Fibroblast of lung (primary cell): Measurements from ENCODE around the gene JPH3. TPM values are rescaled to one million over a fixed set of nuclear protein-coding genes. Genes with fewer than 3 reads are reported as not detected.

ENCODE experiments used
- DNase-seq, 2 donors: peaks; one replicate each; pipeline versions ENCODE4 v3.0.0 to v3.0.0-alpha.2; 2010; ENCODE audit warnings: low read depth in 2 of 2
- H2AFZ ChIP-seq: 2 replicates; pipeline ENCODE4 v1.5.1; 2012; ENCODE audit warnings: low read length, control low read depth, inconsistent platforms
- H3K27ac ChIP-seq: 2 replicates; pipeline ENCODE4 v1.5.1; 2011; ENCODE audit warnings: low read length, control low read depth; ENCODE audit not compliant: insufficient read depth
- H3K27me3 ChIP-seq: 2 replicates; pipeline ENCODE4 v1.5.1; 2011; ENCODE audit warnings: mild to moderate bottlenecking, low read length; ENCODE audit not compliant: control insufficient read depth, insufficient read depth
- H3K36me3 ChIP-seq: 2 replicates; pipeline ENCODE4 v1.5.1; 2011; ENCODE audit warnings: low read length; ENCODE audit not compliant: control insufficient read depth, insufficient read depth
- H3K4me1 ChIP-seq: 2 replicates; pipeline ENCODE4 v1.5.1; 2011; ENCODE audit warnings: low read length; ENCODE audit not compliant: control insufficient read depth, insufficient read depth; ENCODE audit errors: extremely low read depth
- H3K4me2 ChIP-seq: 2 replicates; pipeline ENCODE4 v1.5.1; 2011; ENCODE audit warnings: low read length, control low read depth; ENCODE audit not compliant: insufficient read depth; ENCODE audit errors: extremely low read depth
- H3K4me3 ChIP-seq, 4 experiments: fragments of 200-600 bp in 1 of 4; sonication (generic) in 1 of 4; replicated peaks in 1 of 4; 2 replicates each; pipeline ENCODE4 v1.5.1; 2011 to 2016; ENCODE audit warnings: low read length in 4 of 4, low read depth in 3 of 4, mild to moderate bottlenecking in 3 of 4, control low read depth in 2 of 4, inconsistent platforms in 1 of 4, mixed read lengths in 1 of 4; ENCODE audit not compliant: insufficient read depth in 1 of 4; ENCODE audit errors: control extremely low read depth in 1 of 4
- H3K79me2 ChIP-seq: 2 replicates; pipeline ENCODE4 v1.5.1; 2012; ENCODE audit warnings: mild to moderate bottlenecking, low read length, inconsistent platforms; ENCODE audit not compliant: control insufficient read depth, insufficient read depth
- H3K9ac ChIP-seq: 2 replicates; pipeline ENCODE4 v1.5.1; 2011; ENCODE audit warnings: mild to moderate bottlenecking, low read length, control low read depth; ENCODE audit not compliant: insufficient read depth
- H3K9me3 ChIP-seq: 2 replicates; pipeline ENCODE4 v1.5.1; 2012; ENCODE audit warnings: low read depth, low read length; ENCODE audit not compliant: control insufficient read depth, insufficient read depth
- H4K20me1 ChIP-seq: 2 replicates; pipeline ENCODE4 v1.5.1; 2011; ENCODE audit warnings: low read length; ENCODE audit not compliant: control insufficient read depth, insufficient read depth; ENCODE audit errors: extremely low read depth
- CTCF ChIP-seq, 2 donors: IDR thresholded peaks in 1 of 2; conservative IDR thresholded peaks in 1 of 2; 1 replicate in 1 of 2; 2 replicates in 1 of 2; pipeline ENCODE4 v1.5.1; 2011 to 2012; ENCODE audit warnings: low read length in 2 of 2, control low read depth in 1 of 2, inconsistent platforms in 1 of 2, low read depth in 1 of 2, mild to moderate bottlenecking in 1 of 2
- EZH2 ChIP-seq: IDR thresholded peaks from 2 replicates; pipeline ENCODE4 v1.5.1; 2012; ENCODE audit warnings: low read length, control low read depth, mild to moderate bottlenecking; ENCODE audit errors: missing control alignments
- polyA plus RNA-seq, 2 donors: library from polyadenylated mRNA; depleted of rRNA in 1 of 2; stranded (reverse) in 1 of 2; unstranded in 1 of 2; fragments of >200 nt; gene quantifications; 2 replicates each; pipeline ENCODE4 v1.2.1, GENCODE V29; 2011 to 2012; ENCODE audit warnings: missing spikeins in 1 of 2
- total RNA-seq: library from RNA; depleted of rRNA; stranded (reverse); fragments of >200 nt; gene quantifications from 2 replicates; pipeline ENCODE4 v1.2.1, GENCODE V29; 2014

The JPH3 gene
- total and polyA plus RNA-seq, 2 donors (not counting 1 experiment from before 2014, with no cell fraction given) = 0.01 TPM; not detected in 1

- TF ChIP-seq EZH2 (no peak), CTCF (conservative IDR thresholded peaks at IDR 0.05 in 1 of 2, IDR thresholded peaks at IDR 0.05 in 1 of 2; ENCODE audit: low read depth in 1 of 2, low read length in 2 of 2) (no peak)
- Histone ChIP-seq H3K4me2 (no peak overlapping the region), H4K20me1 (no peaks in the 10 kb centered on the region), H3K79me2 (no peaks in the 10 kb centered on the region), H3K27me3 (peaks cover 6% of the 10 kb centered on the region), H3K27ac (no peak overlapping the region), H3K9ac (no peak overlapping the region), H3K4me1 (no peaks in the 10 kb centered on the region), H3K9me3 (no peaks in the 10 kb centered on the region), H3K36me3 (no peaks in the 10 kb centered on the region), H2AFZ (no peak overlapping the region), H3K4me3 (no peak overlapping the region)
- no peak for DNase-seq
Observed at GRCh38 chr16:87636741-87637140, 34.4 kb downstream of the JPH3 start.

- no peaks in the 10 kb centered on the region for H3K79me2 ChIP-seq
- H3K4me1 ChIP-seq = no peaks in the 10 kb centered on the region
- no peak overlapping the region for H3K9ac ChIP-seq
- no peaks in the 10 kb centered on the region for H4K20me1 ChIP-seq
- TF ChIP-seq CTCF (conservative IDR thresholded peaks at IDR 0.05 in 1 of 2, IDR thresholded peaks at IDR 0.05 in 1 of 2; ENCODE audit: low read depth in 1 of 2, low read length in 2 of 2) (no peak), EZH2 (no peak)
- no peak overlapping the region for H3K27ac ChIP-seq
- H3K4me3 ChIP-seq = no peak overlapping the region
- peaks cover 6% of the 10 kb centered on the region for H3K27me3 ChIP-seq
- no peaks in the 10 kb centered on the region for H3K9me3 ChIP-seq
- no peaks in the 10 kb centered on the region for H3K36me3 ChIP-seq
- no peak overlapping the region for H2AFZ ChIP-seq
- no peak overlapping the region for H3K4me2 ChIP-seq
- no peak for DNase-seq
Observed at GRCh38 chr16:87637357-87637756, 35.0 kb downstream of the JPH3 start.

GRCh38 chr16:87638736-87639135 is 36.4 kb downstream of the JPH3 start:
- Histone ChIP-seq H4K20me1 (no peaks in the 10 kb centered on the region), H3K27ac (no peak overlapping the region), H3K9ac (no peak overlapping the region), H3K4me1 (no peaks in the 10 kb centered on the region), H3K27me3 (peaks cover 6% of the 10 kb centered on the region), H3K79me2 (no peaks in the 10 kb centered on the region), H2AFZ (no peak overlapping the region), H3K4me2 (no peak overlapping the region), H3K9me3 (no peaks in the 10 kb centered on the region), H3K4me3 (no peak overlapping the region), H3K36me3 (no peaks in the 10 kb centered on the region)
- TF ChIP-seq EZH2 (no peak), CTCF (conservative IDR thresholded peaks at IDR 0.05 in 1 of 2, IDR thresholded peaks at IDR 0.05 in 1 of 2; ENCODE audit: low read depth in 1 of 2, low read length in 2 of 2) (no peak)
- DNase-seq = no peak
